Breast epithelium (tissue), 3 donors: ENCODE data around the gene CKLF.

Experiments
- POLR2A ChIP-seq: fragments of 450-650 bp; IDR thresholded peaks from one replicate; pipeline ENCODE4 v1.6.1; 2016; ENCODE audit warnings: antibody characterized with exemption, mild to moderate bottlenecking, moderate library complexity
- TF ChIP-seq, protein P1 (sequence below), 3 donors: fragments of 450-650 bp; IDR thresholded peaks; one replicate each; pipeline ENCODE4 v1.5.1; 2016 to 2017; ENCODE audit warnings: antibody characterized with exemption in 3 of 3, mild to moderate bottlenecking in 3 of 3, moderate library complexity in 3 of 3

DNA sequence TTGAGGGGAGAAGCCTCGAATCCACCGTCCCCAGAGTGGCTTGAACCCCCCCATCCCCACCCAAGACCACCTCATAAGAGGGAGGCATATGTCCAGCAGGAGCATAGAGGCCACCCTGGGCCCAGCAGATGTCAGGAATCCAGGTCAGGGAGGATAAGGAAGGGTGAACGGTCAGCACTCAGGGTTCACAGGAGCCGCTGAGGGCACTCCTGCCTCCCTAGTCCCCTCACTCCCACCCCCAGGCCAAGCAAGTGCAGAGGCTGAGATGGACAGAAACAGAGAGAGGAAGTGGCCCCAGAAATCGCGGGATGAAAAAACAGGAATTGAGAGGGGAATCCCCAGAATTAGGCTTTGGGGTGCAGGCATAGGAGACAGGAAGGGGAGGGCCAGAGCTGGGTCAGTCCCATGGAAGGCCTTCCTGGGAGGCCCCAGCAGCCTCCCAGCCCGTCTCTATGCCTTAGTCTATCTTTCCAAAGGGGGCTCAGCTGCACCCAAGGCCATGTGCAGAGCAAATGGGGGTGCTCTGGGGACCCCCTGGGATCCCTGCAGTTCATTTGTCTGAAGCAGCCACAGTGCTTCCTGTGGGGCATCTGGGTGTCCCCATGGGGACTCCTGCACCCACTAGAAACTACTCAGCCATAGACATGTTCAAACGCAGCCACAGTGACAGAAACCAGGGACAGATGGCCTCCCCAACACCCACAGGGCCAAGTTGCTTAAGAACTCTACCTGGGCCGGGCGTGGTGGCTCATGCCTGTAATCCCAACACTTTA is 53.8 kb downstream of the CKLF start:
- TF ChIP-seq, protein P1, sequence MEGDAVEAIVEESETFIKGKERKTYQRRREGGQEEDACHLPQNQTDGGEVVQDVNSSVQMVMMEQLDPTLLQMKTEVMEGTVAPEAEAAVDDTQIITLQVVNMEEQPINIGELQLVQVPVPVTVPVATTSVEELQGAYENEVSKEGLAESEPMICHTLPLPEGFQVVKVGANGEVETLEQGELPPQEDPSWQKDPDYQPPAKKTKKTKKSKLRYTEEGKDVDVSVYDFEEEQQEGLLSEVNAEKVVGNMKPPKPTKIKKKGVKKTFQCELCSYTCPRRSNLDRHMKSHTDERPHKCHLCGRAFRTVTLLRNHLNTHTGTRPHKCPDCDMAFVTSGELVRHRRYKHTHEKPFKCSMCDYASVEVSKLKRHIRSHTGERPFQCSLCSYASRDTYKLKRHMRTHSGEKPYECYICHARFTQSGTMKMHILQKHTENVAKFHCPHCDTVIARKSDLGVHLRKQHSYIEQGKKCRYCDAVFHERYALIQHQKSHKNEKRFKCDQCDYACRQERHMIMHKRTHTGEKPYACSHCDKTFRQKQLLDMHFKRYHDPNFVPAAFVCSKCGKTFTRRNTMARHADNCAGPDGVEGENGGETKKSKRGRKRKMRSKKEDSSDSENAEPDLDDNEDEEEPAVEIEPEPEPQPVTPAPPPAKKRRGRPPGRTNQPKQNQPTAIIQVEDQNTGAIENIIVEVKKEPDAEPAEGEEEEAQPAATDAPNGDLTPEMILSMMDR (IDR thresholded peaks at IDR 0.05), result no peak
- TF ChIP-seq POLR2A, result no peak
